Testis (tissue), 2 donors: ENCODE data around the gene MEGF11.

Experiments
- POLR2A ChIP-seq: fragments of 450-650 bp; IDR thresholded peaks from one replicate; pipeline ENCODE4 v1.6.1; 2017; ENCODE audit warnings: antibody characterized with exemption, mild to moderate bottlenecking, moderate library complexity
- TF ChIP-seq, protein P1 (sequence below), 3 experiments: fragments of 450-650 bp in 2 of 3; fragments of 200-600 bp in 1 of 3; sonication (generic) in 1 of 3; IDR thresholded peaks; one replicate each; pipeline ENCODE4 v1.5.1; 2016 to 2019; ENCODE audit warnings: antibody characterized with exemption in 3 of 3, mild to moderate bottlenecking in 2 of 3, moderate library complexity in 1 of 3

- TF ChIP-seq, protein P1, sequence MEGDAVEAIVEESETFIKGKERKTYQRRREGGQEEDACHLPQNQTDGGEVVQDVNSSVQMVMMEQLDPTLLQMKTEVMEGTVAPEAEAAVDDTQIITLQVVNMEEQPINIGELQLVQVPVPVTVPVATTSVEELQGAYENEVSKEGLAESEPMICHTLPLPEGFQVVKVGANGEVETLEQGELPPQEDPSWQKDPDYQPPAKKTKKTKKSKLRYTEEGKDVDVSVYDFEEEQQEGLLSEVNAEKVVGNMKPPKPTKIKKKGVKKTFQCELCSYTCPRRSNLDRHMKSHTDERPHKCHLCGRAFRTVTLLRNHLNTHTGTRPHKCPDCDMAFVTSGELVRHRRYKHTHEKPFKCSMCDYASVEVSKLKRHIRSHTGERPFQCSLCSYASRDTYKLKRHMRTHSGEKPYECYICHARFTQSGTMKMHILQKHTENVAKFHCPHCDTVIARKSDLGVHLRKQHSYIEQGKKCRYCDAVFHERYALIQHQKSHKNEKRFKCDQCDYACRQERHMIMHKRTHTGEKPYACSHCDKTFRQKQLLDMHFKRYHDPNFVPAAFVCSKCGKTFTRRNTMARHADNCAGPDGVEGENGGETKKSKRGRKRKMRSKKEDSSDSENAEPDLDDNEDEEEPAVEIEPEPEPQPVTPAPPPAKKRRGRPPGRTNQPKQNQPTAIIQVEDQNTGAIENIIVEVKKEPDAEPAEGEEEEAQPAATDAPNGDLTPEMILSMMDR (IDR thresholded peaks at IDR 0.05) = no peak
- no peak for TF ChIP-seq POLR2A
Measured at GRCh38 chr15:66284271-66284670, 30.7 kb upstream of the MEGF11 start.
